Stimulated activated CD8-positive, alpha-beta memory T cell treated with anti-CD3 and anti-CD28 coated beads, Interleukin-7, amount 100 ng/mL, for 24 hours (primary cell): Measurements from ENCODE around the gene HERPUD1.
"Not testable (repeated sequence)": the region's sequence is repeated elsewhere in the genome, so short reads cannot be mapped to it uniquely, and the experiment has no call there.

Experiments used
- DNase-seq: peaks from one replicate; pipeline ENCODE4 v3.0.0-alpha.2; 2020; ENCODE audit warnings: low read depth

Gene HERPUD1, protein sequence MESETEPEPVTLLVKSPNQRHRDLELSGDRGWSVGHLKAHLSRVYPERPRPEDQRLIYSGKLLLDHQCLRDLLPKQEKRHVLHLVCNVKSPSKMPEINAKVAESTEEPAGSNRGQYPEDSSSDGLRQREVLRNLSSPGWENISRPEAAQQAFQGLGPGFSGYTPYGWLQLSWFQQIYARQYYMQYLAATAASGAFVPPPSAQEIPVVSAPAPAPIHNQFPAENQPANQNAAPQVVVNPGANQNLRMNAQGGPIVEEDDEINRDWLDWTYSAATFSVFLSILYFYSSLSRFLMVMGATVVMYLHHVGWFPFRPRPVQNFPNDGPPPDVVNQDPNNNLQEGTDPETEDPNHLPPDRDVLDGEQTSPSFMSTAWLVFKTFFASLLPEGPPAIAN

DNA sequence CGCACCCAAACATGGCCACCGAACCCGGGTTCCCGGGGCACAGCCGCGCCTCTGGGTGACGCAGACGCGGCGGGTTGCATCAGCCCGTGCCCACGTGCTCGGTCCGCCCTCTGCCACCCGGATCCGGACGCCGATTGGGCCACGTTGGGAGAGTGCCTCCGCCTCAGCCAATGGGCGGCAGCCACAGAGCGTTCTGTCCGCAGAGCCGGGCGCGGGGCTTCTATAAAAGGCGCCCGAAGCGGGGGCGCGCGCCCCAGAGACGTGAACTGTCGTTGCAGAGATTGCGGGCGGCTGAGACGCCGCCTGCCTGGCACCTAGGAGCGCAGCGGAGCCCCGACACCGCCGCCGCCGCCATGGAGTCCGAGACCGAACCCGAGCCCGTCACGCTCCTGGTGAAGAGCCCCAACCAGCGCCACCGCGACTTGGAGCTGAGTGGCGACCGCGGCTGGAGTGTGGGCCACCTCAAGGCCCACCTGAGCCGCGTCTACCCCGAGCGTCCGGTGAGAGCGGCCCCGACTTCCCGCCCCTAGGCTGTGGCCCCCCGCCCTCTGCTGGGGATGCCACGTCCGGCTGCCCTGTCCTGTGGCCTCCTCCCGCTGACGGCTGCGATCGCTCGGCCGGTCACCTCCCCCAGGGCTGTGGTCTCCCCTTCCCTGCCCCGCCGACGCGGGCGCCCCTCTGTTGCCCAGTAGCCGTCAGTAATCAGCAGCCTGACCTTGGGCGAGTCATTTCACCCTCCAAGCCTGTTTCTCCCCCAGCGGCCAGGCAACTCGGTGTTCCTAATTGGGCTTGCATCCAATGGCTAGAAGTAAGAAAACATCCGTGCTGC lies at the start of gene HERPUD1:
HERPUD1 (plus strand) TSS at position 251 of the 829 bp plus-strand sequence; CDS start at position 354, 103 bp downstream.
- DNase-seq = peak; percentile 97

- DNase-seq = no peak
Measured at GRCh38 chr16:56883586-56883985, 48.4 kb upstream of the HERPUD1 start.

DNA sequence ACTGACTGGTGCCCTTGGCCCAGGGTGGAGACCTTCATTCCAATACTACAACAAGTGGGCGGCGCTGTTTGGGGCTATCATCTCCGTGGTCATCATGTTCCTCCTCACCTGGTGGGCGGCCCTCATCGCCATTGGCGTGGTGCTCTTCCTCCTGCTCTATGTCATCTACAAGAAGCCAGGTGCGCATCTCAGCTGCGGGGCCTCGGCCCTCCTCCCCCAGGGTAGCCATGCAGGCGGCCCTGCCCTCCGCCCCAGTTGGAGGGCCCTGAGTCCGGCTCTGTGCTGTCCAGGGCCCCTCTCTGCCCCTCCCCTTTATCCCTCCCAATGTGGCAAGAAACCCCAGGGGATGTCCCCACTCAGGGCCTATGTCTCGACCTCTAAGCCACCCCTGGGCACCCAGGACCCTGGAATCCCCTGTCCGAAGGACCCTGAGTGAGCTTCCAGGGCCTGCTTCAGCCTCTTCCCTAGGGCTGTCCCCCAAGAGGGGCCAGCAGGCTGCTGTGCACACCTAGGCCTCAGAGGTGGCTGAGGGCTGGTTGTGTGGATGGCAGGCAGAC lies 47.8 kb upstream of the HERPUD1 start:
- DNase-seq = no peak

DNA sequence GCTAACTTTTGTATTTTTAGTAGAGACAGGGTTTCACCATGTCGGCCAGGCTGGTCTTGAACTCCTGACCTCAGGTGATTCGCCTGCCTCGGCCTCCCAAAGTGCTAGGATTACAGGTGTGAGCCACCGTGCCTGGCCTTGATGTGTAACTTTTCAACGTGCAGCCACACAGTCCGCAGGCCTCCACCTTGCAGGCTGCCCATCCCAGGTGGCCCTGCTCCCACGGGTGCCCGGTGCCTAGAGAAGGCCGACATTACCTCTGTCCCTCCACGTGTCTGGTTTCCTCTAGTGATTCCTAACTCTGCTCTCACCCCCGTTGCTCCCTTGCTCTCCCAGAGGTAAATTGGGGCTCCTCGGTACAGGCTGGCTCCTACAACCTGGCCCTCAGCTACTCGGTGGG lies 47.0 kb upstream of the HERPUD1 start:
- DNase-seq = not testable (repeated sequence)

GRCh38 chr16:56885446-56886162 lies 46.3 kb upstream of the HERPUD1 start:
- DNase-seq = no peak

DNA sequence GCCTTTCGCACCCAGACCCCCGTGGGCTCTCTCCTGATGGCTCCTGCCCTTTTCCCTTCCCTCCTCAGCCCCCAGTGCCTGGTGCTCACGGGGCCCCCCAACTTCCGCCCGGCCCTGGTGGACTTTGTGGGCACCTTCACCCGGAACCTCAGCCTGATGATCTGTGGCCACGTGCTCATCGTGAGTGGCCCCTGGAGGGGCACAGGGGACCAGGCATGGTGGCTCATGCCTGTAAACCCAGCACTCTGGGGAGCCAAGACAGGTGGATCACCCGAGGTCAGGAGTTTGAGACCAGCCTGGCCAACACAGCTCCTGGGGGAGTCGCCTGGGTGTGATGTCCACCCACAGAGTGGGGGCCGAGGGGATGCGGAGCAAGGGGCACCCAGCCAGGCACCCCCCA lies 45.6 kb upstream of the HERPUD1 start:
- DNase-seq = no peak

GRCh38 chr16:56886826-56887225 lies 45.1 kb upstream of the HERPUD1 start:
- no peak for DNase-seq

DNA sequence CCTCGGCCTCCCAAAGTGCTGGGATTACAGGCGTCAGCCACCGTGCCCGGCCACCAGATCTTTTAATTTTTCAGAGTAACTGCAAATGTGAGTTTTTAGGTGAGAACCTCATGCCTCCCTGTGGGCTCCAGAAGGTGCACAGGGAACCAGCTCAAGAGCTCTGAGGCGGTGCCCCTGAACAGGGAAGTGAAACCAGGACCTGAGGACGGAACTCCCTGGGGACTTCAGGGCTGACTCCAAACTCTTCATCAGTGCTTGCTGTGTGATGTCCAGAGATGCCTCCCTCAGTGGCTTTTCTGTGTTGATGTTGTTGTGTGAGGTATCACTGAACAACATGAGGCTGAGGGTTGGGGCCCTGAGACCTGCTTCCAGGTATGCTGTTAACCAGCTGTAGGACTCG lies 43.1 kb upstream of the HERPUD1 start:
- DNase-seq = no peak

- no peak for DNase-seq
Measured at GRCh38 chr16:56889206-56889605, 42.7 kb upstream of the HERPUD1 start.

DNA sequence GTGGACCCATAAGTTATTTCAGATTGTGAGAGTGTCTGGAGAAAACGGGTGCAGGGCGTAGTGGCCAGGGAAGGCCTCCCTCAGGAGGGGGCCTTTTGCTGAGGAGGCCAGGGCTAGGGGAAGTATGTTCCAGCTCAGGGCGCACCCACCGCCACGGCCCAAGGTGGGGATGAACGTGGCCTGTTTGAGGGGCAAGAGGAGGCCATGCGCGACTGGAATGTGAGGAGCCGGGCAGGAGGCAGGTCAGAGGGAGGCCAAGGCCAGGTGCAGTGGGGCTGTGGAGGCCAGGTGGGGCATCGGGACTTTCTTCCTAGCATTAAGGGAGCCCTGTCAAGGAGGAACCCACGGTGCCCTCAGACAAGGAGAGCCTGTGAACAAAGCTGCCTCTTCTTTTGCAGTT lies 40.3 kb upstream of the HERPUD1 start:
- no peak for DNase-seq

DNA sequence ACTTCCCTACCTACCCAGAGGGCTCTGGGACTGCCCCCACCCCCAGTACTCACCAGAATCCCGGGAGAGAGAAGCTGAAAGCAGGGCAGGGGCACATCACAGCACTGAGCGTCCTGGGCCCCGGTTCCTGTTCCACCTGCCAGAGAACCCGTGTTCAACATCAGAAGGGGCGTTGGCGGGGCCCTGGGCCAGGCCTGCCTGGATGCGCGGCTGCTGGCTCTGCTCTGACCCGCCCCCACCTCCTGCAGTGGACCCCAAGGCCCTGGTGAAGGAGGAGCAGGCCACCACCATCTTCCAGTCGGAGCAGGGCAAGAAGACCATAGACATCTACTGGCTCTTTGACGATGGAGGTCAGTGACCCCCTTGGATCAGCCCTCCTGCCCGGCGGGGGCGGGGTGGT lies 39.2 kb upstream of the HERPUD1 start:
- no peak for DNase-seq

DNA sequence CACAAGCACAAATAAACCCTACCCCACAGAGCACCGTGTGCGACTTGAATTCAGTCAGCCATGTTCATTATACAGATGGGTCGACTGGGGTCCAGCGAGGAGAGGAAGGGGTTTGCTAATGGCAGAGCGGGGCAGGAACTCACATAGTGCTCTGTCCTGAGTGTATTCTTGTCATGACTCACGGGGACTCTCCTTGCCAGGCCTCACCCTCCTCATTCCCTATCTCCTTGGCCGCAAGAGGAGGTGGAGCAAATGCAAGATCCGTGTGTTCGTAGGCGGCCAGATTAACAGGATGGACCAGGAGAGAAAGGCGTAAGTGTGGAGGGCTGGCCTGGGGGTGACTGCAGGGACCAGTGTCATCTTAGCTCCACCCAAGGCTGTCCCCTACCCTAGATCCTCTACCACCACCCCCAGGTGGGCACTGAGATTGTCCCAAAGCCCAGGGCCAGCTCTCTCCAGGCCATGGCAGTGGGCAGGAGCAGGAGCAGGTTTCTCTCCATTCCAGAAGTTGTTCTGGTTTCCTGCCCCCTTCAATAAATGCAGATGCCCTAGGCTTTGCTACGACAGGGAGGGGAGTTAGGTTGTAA lies 37.5 kb upstream of the HERPUD1 start:
- DNase-seq = no peak

DNA sequence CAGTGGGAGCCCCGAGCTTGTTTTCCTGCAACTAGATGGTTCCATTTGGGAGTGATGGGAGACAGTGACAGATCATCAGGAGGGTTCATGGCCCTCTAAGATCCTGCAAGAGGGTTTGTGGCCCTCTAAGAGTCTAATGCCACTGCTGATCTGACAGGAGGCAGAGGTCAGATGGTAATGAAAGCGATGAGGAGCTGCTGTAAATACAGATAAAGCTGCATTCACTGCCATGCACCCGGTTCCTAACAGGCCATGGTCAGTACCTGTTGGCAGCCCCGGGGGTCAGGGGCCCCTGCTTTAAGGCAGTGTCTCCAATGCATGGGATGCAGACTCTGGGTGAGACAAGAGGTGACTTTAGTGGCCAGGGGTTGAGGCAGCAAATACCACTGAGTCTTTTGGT lies 36.1 kb upstream of the HERPUD1 start:
- DNase-seq = no peak

DNA sequence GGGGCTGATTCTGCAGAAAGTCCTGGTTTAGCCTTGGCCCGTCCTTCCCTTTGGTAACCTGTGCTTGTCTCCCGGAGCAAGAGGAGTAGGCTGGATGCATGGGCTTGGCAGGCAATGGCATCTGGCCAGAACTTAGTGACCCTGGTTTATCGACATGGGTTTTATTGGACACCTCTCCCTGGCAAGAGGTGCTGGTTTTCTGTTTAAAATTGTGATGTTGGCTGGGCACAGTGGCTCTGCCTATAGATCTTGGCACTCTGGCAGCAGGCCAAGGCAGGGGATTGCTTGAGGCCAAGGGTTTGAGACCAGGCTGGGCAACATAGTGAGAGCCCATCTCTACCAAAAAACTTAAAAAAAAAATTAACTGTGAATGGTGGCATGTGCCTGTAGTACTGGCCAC lies 35.7 kb upstream of the HERPUD1 start:
- no peak for DNase-seq

DNA sequence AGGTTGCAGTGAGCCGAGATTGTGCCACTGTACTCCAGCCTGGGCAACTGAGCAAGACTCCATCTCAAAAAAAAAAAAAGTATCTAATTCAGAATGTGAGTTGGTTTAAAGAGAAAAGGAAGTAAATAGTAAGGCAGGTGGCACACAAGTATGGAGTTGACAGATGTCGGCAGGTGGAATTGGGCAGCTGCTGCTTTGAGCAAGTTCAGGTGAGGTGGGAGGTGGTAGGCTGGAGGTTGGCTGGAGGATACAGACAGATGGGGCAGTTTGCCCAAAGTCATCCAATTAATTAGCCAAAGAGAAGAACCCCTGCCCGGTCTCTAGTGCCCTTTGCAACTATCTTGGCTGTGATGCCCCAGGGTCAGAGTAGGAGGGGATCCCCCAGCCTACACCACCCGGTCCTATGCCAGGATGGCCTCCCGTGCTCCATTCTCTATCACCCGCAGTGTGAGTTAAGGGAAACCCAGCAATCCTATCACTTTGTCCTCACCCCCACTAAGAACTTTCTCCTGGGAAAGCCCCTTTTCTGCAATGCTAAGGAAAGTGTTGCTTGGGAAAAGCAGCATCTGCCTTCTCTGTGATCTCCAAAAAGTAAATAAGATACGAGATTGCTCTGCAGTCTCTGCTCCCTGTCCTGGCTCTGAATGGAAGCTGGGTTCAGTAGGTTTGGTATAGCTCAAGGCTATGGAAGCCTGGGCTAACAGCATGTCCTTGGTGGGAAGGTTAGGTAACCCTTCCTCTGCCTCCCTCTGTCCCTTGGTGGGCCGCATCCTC lies 34.7 kb upstream of the HERPUD1 start:
- DNase-seq = no peak

- DNase-seq = no peak
Measured at GRCh38 chr16:56898847-56899246, 33.1 kb upstream of the HERPUD1 start.

- DNase-seq = no peak
Measured at GRCh38 chr16:56903866-56904265, 28.1 kb upstream of the HERPUD1 start.

GRCh38 chr16:56907401-56907800 lies 24.5 kb upstream of the HERPUD1 start:
- DNase-seq = no peak

GRCh38 chr16:56909527-56909979 lies 22.4 kb upstream of the HERPUD1 start:
- DNase-seq = no peak

GRCh38 chr16:56910112-56910511 lies 21.8 kb upstream of the HERPUD1 start:
- DNase-seq = no peak
